CD14-positive monocyte (primary cell): ENCODE data around the gene ATP1A3. TPM values are rescaled to one million over a fixed set of nuclear protein-coding genes. Genes with fewer than 3 reads are reported as not detected.

Experiments used
- DNase-seq, 3 donors: peaks; one replicate each; pipeline ENCODE4 v3.0.0-alpha.2; 2011 to 2022
- H2AFZ ChIP-seq: 2 replicates; pipeline ENCODE4 v1.6.0; 2012; ENCODE audit warnings: mild to moderate bottlenecking, low read depth, low read length, inconsistent platforms; ENCODE audit not compliant: insufficient read depth, poor library complexity, severe bottlenecking
- H3K27ac ChIP-seq, 2 donors: 1 replicate in 1 of 2; 2 replicates in 1 of 2; pipeline ENCODE4 v1.5.1; 2012 to 2013; ENCODE audit warnings: low read length in 2 of 2, control low read depth in 1 of 2, inconsistent platforms in 1 of 2, low read depth in 1 of 2, mild to moderate bottlenecking in 1 of 2
- H3K27me3 ChIP-seq, 2 donors: one replicate each; pipeline versions ENCODE4 v1.6.0 to v1.6.1; 2011 to 2013; ENCODE audit warnings: low read length in 2 of 2; ENCODE audit not compliant: control insufficient read depth in 2 of 2, insufficient read depth in 2 of 2
- H3K36me3 ChIP-seq, 2 donors: replicated peaks in 1 of 2; 1 replicate in 1 of 2; 2 replicates in 1 of 2; pipeline versions ENCODE4 v1.5.1 to v1.6.1; 2012 to 2013; ENCODE audit warnings: low read length in 2 of 2, control low read depth in 1 of 2, inconsistent platforms in 1 of 2, mild to moderate bottlenecking in 1 of 2; ENCODE audit not compliant: insufficient read depth in 2 of 2, control insufficient read depth in 1 of 2
- H3K4me1 ChIP-seq, 2 donors: 1 replicate in 1 of 2; 2 replicates in 1 of 2; pipeline versions ENCODE4 v1.5.1 to v1.6.1; 2012 to 2013; ENCODE audit warnings: low read length in 2 of 2, control low read depth in 1 of 2, inconsistent platforms in 1 of 2, mild to moderate bottlenecking in 1 of 2, moderate library complexity in 1 of 2; ENCODE audit not compliant: insufficient read depth in 2 of 2, control insufficient read depth in 1 of 2
- H3K4me2 ChIP-seq: replicated peaks from 2 replicates; pipeline ENCODE3; 2012; ENCODE audit warnings: low read length, moderate library complexity, mild to moderate bottlenecking; ENCODE audit not compliant: poor library complexity, severe bottlenecking; ENCODE audit errors: extremely low read depth
- H3K4me3 ChIP-seq, 3 experiments: fragments of 200-600 bp in 1 of 3; sonication (generic) in 1 of 3; replicated peaks in 1 of 3; 1 replicate in 2 of 3; 2 replicates in 1 of 3; pipeline ENCODE4 v1.5.1; 2011 to 2013; ENCODE audit warnings: low read length in 3 of 3, mild to moderate bottlenecking in 3 of 3, control low read depth in 2 of 3, low read depth in 2 of 3, inconsistent platforms in 1 of 3, moderate library complexity in 1 of 3
- H3K79me2 ChIP-seq: 2 replicates; pipeline ENCODE4 v1.6.0; 2012; ENCODE audit warnings: mild to moderate bottlenecking, control low read depth, inconsistent platforms, low read length, moderate library complexity; ENCODE audit not compliant: insufficient read depth
- H3K9ac ChIP-seq: 2 replicates; pipeline ENCODE4 v1.6.0; 2017; ENCODE audit warnings: low read length, mild to moderate bottlenecking; ENCODE audit not compliant: insufficient read depth, poor library complexity, severe bottlenecking
- H3K9me3 ChIP-seq, 2 donors: replicated peaks in 1 of 2; 1 replicate in 1 of 2; 2 replicates in 1 of 2; pipeline versions ENCODE4 v1.5.1 to v1.6.1; 2012 to 2013; ENCODE audit warnings: low read length in 2 of 2, control low read depth in 1 of 2; ENCODE audit not compliant: control insufficient read depth in 1 of 2, insufficient read depth in 1 of 2
- H4K20me1 ChIP-seq: 2 replicates; pipeline ENCODE4 v1.6.0; 2012; ENCODE audit warnings: mild to moderate bottlenecking, low read length, control low read depth, moderate library complexity; ENCODE audit not compliant: insufficient read depth
- H3K27ac Mint-ChIP-seq, 7 donors: one replicate each; pipeline ENCODE4 v1.8.0; 2020; ENCODE audit warnings: mild to moderate bottlenecking in 7 of 7, mixed read lengths in 7 of 7, moderate library complexity in 6 of 7, inconsistent platforms in 2 of 7
- H3K27me3 Mint-ChIP-seq, 3 donors: one replicate each; pipeline ENCODE4 v1.8.0; 2021 to 2022; ENCODE audit warnings: low read depth in 3 of 3, mild to moderate bottlenecking in 3 of 3, mixed read lengths in 3 of 3, moderate library complexity in 3 of 3, inconsistent platforms in 1 of 3
- H3K36me3 Mint-ChIP-seq, 2 donors: one replicate each; pipeline ENCODE4 v1.8.0; 2020; ENCODE audit warnings: mixed read lengths in 2 of 2, inconsistent platforms in 1 of 2, mild to moderate bottlenecking in 1 of 2
- H3K4me1 Mint-ChIP-seq: one replicate; pipeline ENCODE4 v1.8.0; 2020; ENCODE audit warnings: mild to moderate bottlenecking, mixed read lengths
- H3K4me3 Mint-ChIP-seq, 2 donors: one replicate each; pipeline ENCODE4 v1.8.0; 2020; ENCODE audit warnings: mild to moderate bottlenecking in 2 of 2, mixed read lengths in 2 of 2, moderate library complexity in 1 of 2
- H3K9me3 Mint-ChIP-seq, 7 donors: one replicate each; pipeline ENCODE4 v1.8.0; 2020 to 2022; ENCODE audit warnings: mixed read lengths in 7 of 7, mild to moderate bottlenecking in 6 of 7, moderate library complexity in 6 of 7, inconsistent platforms in 2 of 7
- CTCF ChIP-seq: fragments of 200-600 bp; IDR thresholded peaks from one replicate; pipeline ENCODE4 v1.8.0; 2022; ENCODE audit warnings: antibody characterized with exemption, mild to moderate bottlenecking
- WGBS: methylation state at CpG from one replicate; pipeline ENCODE4 v1.1.5; 2013; ENCODE audit warnings: missing lambda C conversion rate; ENCODE audit not compliant: insufficient coverage; 5-methylcytosine and 5-hydroxymethylcytosine counted together
- intact Hi-C, 2 donors: fragments of 100-400 bp; cut with micrococcal nuclease; formaldehyde crosslinking; loops; one replicate each; pipeline versions ENCODE4 v1.15.0 to v1.15.1; 2023
- polyA plus RNA-seq, 3 donors: library from polyadenylated mRNA; depleted of rRNA in 1 of 3; unstranded in 2 of 3; stranded (reverse) in 1 of 3; fragments of 300-500 nt in 2 of 3; fragments of >200 nt in 1 of 3; fragmentation: Illumina TruSeq in 2 of 3; gene quantifications; 1 replicate in 2 of 3; 2 replicates in 1 of 3; pipeline ENCODE4 v1.2.3, GENCODE V29; 2012 to 2021

Gene ATP1A3
- polyA plus RNA-seq, 3 donors: 0.07 to 0.10 TPM; not detected in 1

DNA sequence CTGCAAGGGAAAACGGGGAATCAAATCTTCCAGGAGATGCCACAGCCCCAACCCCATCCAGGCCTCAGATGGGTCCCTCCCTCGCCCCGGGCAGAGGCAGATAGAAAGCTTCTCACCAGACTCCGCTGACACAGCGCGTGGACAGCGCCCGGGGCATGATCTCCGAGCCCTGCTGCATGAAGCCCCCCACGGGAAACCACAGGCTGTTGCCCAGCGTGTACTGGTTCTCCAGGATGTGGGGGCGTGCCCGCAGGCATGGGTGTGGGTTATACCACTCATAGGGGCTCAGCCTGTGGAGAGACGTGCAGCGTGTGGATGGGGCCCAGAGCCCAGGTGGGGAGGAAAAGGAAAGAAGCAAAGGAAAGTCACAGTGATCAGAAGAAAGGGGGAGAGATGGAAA lies 27.2 kb upstream of the ATP1A3 start:
- intact Hi-C loops: no loop called here
- Mint-ChIP-seq H3K36me3 (no peaks in the 10 kb centered on the region), H3K27ac (no peak overlapping the region)

GRCh38 chr19:42018503-42019193 lies 24.6 kb upstream of the ATP1A3 start:
- H2AFZ ChIP-seq: no peak overlapping the region
- H3K36me3 Mint-ChIP-seq: no peaks in the 10 kb centered on the region
- no peak overlapping the region for H3K4me3 Mint-ChIP-seq
- no peaks in the 10 kb centered on the region for H3K9me3 ChIP-seq
- H3K4me1 ChIP-seq: no peaks in the 10 kb centered on the region
- no peak overlapping the region for H3K4me3 ChIP-seq
- no peak for DNase-seq
- H3K27me3 Mint-ChIP-seq: peaks cover 0 to 4% (median 0%) of the 10 kb centered on the region in 3 donors
- peak overlapping the region in 1 of 7 donors; percentile 65 for H3K27ac Mint-ChIP-seq
- H3K4me1 Mint-ChIP-seq: no peaks in the 10 kb centered on the region
- H3K9me3 Mint-ChIP-seq: no peaks in the 10 kb centered on the region
- no peaks in the 10 kb centered on the region for H3K27me3 ChIP-seq
- no peak overlapping the region for H3K27ac ChIP-seq
- H3K36me3 ChIP-seq: no peaks in the 10 kb centered on the region
- H4K20me1 ChIP-seq: no peaks in the 10 kb centered on the region
- no peak for TF ChIP-seq CTCF
- WGBS: 100% methylated on average over 3 of the region's 11 CpGs
- intact Hi-C loops: no loop called here
- no peak overlapping the region for H3K9ac ChIP-seq
- H3K79me2 ChIP-seq: no peaks in the 10 kb centered on the region
- H3K4me2 ChIP-seq: no peak overlapping the region

More for the DNA sequence above, 27.2 kb upstream of the ATP1A3 start:
- peaks cover 0 to 4% (median 0%) of the 10 kb centered on the region in 3 donors for H3K27me3 Mint-ChIP-seq
- no peaks in the 10 kb centered on the region for H4K20me1 ChIP-seq
- peaks cover 0 to 2% (median 0%) of the 10 kb centered on the region in 7 donors for H3K9me3 Mint-ChIP-seq
- no peak for DNase-seq
- H3K9ac ChIP-seq: no peak overlapping the region
- H3K27me3 ChIP-seq: no peaks in the 10 kb centered on the region
- H3K4me3 ChIP-seq: no peak overlapping the region
- H3K27ac ChIP-seq: no peak overlapping the region
- H3K4me2 ChIP-seq: no peak overlapping the region
- H3K4me1 Mint-ChIP-seq: no peaks in the 10 kb centered on the region
- WGBS: 72% methylated on average over 11 of the region's 15 CpGs
- no peaks in the 10 kb centered on the region for H3K79me2 ChIP-seq
- TF ChIP-seq CTCF: no peak
- no peaks in the 10 kb centered on the region for H3K4me1 ChIP-seq
- no peaks in the 10 kb centered on the region for H3K9me3 ChIP-seq
- H3K4me3 Mint-ChIP-seq: no peak overlapping the region
- no peaks in the 10 kb centered on the region for H3K36me3 ChIP-seq
- no peak overlapping the region for H2AFZ ChIP-seq
